KMS-11 (cell line): ENCODE data around the gene DNAJA3.

Experiments
- H2AFZ ChIP-seq: fragments of 200-600 bp; sonication (generic); 2 replicates; pipeline ENCODE4 v1.6.1; 2016; ENCODE audit warnings: antibody characterized with exemption, mixed run types, low read depth
- H3K27ac ChIP-seq: fragments of 200-600 bp; sonication (generic); 2 replicates; pipeline ENCODE4 v1.6.1; 2016; ENCODE audit warnings: mild to moderate bottlenecking, mixed run types
- H3K27me3 ChIP-seq: fragments of 200-600 bp; sonication (generic); 2 replicates; pipeline ENCODE4 v1.6.1; 2017; ENCODE audit warnings: mild to moderate bottlenecking, low read depth, mixed run types, moderate library complexity; ENCODE audit not compliant: insufficient read depth
- H3K36me3 ChIP-seq: fragments of 200-600 bp; sonication (generic); 2 replicates; pipeline ENCODE4 v1.6.1; 2017; ENCODE audit warnings: mild to moderate bottlenecking, mixed run types; ENCODE audit not compliant: insufficient read depth
- H3K4me1 ChIP-seq: fragments of 200-600 bp; sonication (generic); 2 replicates; pipeline ENCODE4 v1.6.1; 2016; ENCODE audit warnings: mild to moderate bottlenecking, low read depth, mixed run types; ENCODE audit not compliant: poor library complexity, severe bottlenecking
- H3K4me2 ChIP-seq: fragments of 200-600 bp; sonication (generic); 2 replicates; pipeline ENCODE4 v1.7.0; 2016; ENCODE audit warnings: mild to moderate bottlenecking, mixed run types
- H3K4me3 ChIP-seq: fragments of 200-600 bp; sonication (generic); IDR thresholded peaks from 2 replicates; pipeline ENCODE4 v1.6.1; 2017; ENCODE audit warnings: low read depth, low read length, mixed read lengths; ENCODE audit not compliant: insufficient read depth
- H3K79me2 ChIP-seq: fragments of 200-600 bp; sonication (generic); 2 replicates; pipeline ENCODE4 v1.6.1; 2016; ENCODE audit warnings: low read depth, mixed run types; ENCODE audit not compliant: insufficient read depth
- H3K9ac ChIP-seq: fragments of 200-600 bp; sonication (generic); 2 replicates; pipeline ENCODE4 v1.6.1; 2016; ENCODE audit warnings: mild to moderate bottlenecking, mixed run types
- H4K20me1 ChIP-seq: fragments of 200-600 bp; sonication (generic); 2 replicates; pipeline ENCODE4 v1.6.1; 2016; ENCODE audit warnings: mild to moderate bottlenecking, mixed run types; ENCODE audit not compliant: insufficient read depth
- CTCF ChIP-seq: fragments of 200-600 bp; sonication (generic); conservative IDR thresholded peaks from 2 replicates; pipeline ENCODE4 v1.6.1; 2017; ENCODE audit warnings: low read depth, mild to moderate bottlenecking, antibody characterized with exemption, low read length, moderate library complexity, mixed read lengths

Gene DNAJA3

DNA sequence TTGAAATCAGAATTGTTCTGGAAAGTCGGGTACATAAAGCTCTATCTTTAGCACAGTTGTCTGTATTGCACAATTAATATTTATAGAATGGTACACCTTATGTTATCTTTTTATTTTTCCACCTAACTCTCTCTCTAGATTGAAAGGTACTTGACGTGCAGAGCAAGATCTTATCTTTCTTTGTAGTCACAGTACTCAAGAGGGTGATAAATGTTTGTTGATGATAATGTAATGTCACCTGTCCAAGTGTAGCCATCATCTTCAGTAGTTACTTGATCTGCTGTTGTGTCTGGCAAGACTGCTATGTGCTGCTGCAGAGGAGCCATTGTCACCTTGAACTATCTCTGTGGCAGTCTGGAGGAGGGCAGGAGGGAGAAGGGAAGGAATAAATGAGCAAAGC, 55.9 kb downstream of the DNAJA3 start:
- H3K79me2 ChIP-seq, result peaks cover 19% of the 10 kb centered on the region; the same call in 1 of the 2 replicates
- H3K9ac ChIP-seq, result no peak overlapping the region
- no peak for TF ChIP-seq CTCF
- no peak overlapping the region for H3K4me3 ChIP-seq
- no peak overlapping the region for H3K4me2 ChIP-seq
- no peaks in the 10 kb centered on the region for H3K36me3 ChIP-seq
- H2AFZ ChIP-seq, result no peak overlapping the region
- no peak overlapping the region for H3K27ac ChIP-seq
- H3K27me3 ChIP-seq, result no peaks in the 10 kb centered on the region
- no peaks in the 10 kb centered on the region for H4K20me1 ChIP-seq
- H3K4me1 ChIP-seq, result peaks cover 5% of the 10 kb centered on the region

DNA sequence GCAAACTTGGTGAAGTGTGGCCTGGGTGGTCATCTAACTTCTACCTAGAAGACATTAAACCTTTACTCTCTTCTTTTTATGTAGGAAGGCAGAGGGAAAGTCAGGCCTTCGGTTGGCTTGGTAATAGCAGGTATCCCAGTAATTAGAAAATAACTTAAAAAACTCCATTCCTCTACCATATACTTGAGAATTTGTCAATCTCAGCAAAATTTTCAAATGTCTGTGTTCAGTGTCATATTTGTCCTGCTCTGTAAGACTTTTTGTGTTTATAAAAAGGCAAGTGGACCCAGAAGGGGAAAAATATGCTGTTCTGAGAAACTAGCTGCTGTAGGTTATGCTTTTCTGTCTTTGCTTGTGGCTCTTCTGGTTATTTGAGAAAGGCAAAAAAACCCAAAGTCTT, 56.3 kb downstream of the DNAJA3 start:
- no peak overlapping the region for H3K4me3 ChIP-seq
- no peaks in the 10 kb centered on the region for H3K36me3 ChIP-seq
- H3K27ac ChIP-seq, result no peak overlapping the region
- no peaks in the 10 kb centered on the region for H3K27me3 ChIP-seq
- H3K4me2 ChIP-seq, result no peak overlapping the region
- H4K20me1 ChIP-seq, result no peaks in the 10 kb centered on the region
- no peak overlapping the region for H3K9ac ChIP-seq
- no peak for TF ChIP-seq CTCF
- H3K4me1 ChIP-seq, result peaks cover 5% of the 10 kb centered on the region
- peaks cover 15% of the 10 kb centered on the region; the same call in 1 of the 2 replicates for H3K79me2 ChIP-seq
- H2AFZ ChIP-seq, result no peak overlapping the region

DNA sequence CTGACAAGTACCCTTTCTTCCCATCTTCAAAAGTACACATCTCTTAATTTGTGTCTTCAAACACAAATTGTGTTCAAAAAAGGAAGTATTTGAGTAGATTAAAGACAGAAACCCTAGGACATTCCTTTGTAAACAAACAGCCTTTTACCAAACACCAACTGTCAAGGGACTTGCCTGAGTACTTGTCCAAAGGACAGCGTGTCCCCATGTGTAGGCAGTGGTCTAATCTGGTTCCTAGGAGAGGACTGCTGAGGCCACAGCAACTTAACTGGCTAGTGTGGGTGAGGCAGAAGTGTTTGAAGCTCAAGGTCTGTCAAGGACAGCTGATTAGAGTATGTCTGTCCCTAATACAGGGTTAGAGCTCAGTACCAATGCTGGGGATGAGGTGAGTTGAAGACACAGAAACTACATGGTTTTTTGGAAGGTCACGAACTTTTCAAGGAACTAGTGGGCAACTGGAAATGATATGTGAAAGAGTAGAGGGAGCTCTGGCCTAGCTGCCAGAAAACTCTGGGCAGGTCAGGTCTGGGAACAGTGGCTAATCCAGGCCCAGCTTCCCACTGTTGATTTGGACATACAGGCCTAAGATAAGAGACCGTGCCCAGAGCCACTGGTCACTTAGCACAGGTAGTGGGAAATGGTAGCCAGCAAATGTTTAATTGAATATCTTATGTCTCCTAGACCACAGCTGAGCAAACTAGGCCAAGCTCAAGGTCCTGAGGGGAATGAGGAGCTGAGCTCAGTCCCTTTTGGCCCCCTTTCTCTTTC, 60.6 kb downstream of the DNAJA3 start:
- Histone ChIP-seq H3K27me3 (no peaks in the 10 kb centered on the region), H4K20me1 (no peaks in the 10 kb centered on the region)

GRCh38 chr16:4487955-4488498, 62.4 kb downstream of the DNAJA3 start:
- Histone ChIP-seq H3K27ac (no peak overlapping the region), H3K4me3 (no peak overlapping the region), H3K4me2 (no peak overlapping the region), H3K4me1 (no peaks in the 10 kb centered on the region), H4K20me1 (no peaks in the 10 kb centered on the region), H3K79me2 (no peaks in the 10 kb centered on the region), H2AFZ (no peak overlapping the region), H3K36me3 (no peaks in the 10 kb centered on the region), H3K9ac (no peak overlapping the region), H3K27me3 (no peaks in the 10 kb centered on the region)
- TF ChIP-seq CTCF, result no peak

More for the DNA sequence above, 60.6 kb downstream of the DNAJA3 start:
- H3K4me2 ChIP-seq, result no peak overlapping the region
- TF ChIP-seq CTCF, result no peak
- no peak overlapping the region for H3K4me3 ChIP-seq
- no peaks in the 10 kb centered on the region for H3K36me3 ChIP-seq
- no peak overlapping the region for H3K9ac ChIP-seq
- no peak overlapping the region for H3K27ac ChIP-seq
- H3K79me2 ChIP-seq, result no peaks in the 10 kb centered on the region
- no peaks in the 10 kb centered on the region for H3K4me1 ChIP-seq
- H2AFZ ChIP-seq, result no peak overlapping the region
